A673 (cell line): ENCODE results near the gene ZNF91. TPM values are rescaled to one million over a fixed set of nuclear protein-coding genes. Genes with fewer than 3 reads are reported as not detected.
"Not testable (repeated sequence)": the region's sequence is repeated elsewhere in the genome, so short reads cannot be mapped to it uniquely, and the experiment has no call there.

Experiments
- BruUV-seq: library from RNA; stranded (reverse); fragments of 400-500 nt; replicated peaks from 2 replicates; lab custom pipeline; 2021; lab: Mats Ljungman, UMichigan
- CTCF ChIA-PET: fragments of 300-600 bp; sonication (Branson Sonifier 250); formaldehyde crosslinking; loops from one replicate; lab custom pipeline; 2022; ENCODE audit warnings: antibody characterized with exemption; lab: Charles Lee
- POLR2A ChIA-PET: fragments of 300-600 bp; sonication (Branson Sonifier 250); formaldehyde crosslinking; loops from one replicate; lab custom pipeline; 2022; ENCODE audit warnings: antibody characterized with exemption; ENCODE audit not compliant: low non-redundant PET; lab: Charles Lee
- DNase-seq: peaks from one replicate; pipeline ENCODE4 v3.0.0-alpha.2; 2015; ENCODE audit warnings: low spot score
- H3K27ac ChIP-seq: fragments of 200-600 bp; sonication (generic); 2 replicates; pipeline ENCODE4 v1.5.1; 2016; ENCODE audit warnings: mixed run types, low read depth, mild to moderate bottlenecking, mixed read lengths, antibody characterized with exemption, low read length; ENCODE audit not compliant: poor library complexity, severe bottlenecking
- H3K27me3 ChIP-seq: fragments of 200-600 bp; sonication (generic); replicated peaks from 2 replicates; pipeline ENCODE4 v1.6.1; 2017; ENCODE audit warnings: mixed run types, low read depth, mild to moderate bottlenecking, mixed read lengths, antibody characterized with exemption, low read length; ENCODE audit not compliant: insufficient read depth, poor library complexity
- H3K36me3 ChIP-seq: fragments of 200-600 bp; sonication (generic); 2 replicates; pipeline ENCODE4 v1.6.1; 2016; ENCODE audit warnings: mixed run types, mild to moderate bottlenecking, mixed read lengths, antibody characterized with exemption, low read length; ENCODE audit not compliant: insufficient read depth, poor library complexity, severe bottlenecking
- H3K4me1 ChIP-seq: fragments of 200-600 bp; sonication (generic); 2 replicates; pipeline ENCODE4 v1.6.1; 2017; ENCODE audit warnings: mixed run types, mild to moderate bottlenecking, mixed read lengths, antibody characterized with exemption, low read length; ENCODE audit not compliant: insufficient read depth, poor library complexity, severe bottlenecking
- H3K4me3 ChIP-seq: fragments of 200-600 bp; sonication (generic); 2 replicates; pipeline ENCODE4 v1.5.1; 2016; ENCODE audit warnings: low read depth, mixed run types, mild to moderate bottlenecking, mixed read lengths, low read length; ENCODE audit not compliant: poor library complexity, severe bottlenecking
- H3K9me3 ChIP-seq: fragments of 200-600 bp; sonication (generic); 2 replicates; pipeline ENCODE4 v1.6.1; 2016; ENCODE audit warnings: mixed run types, low read depth, mild to moderate bottlenecking, mixed read lengths, antibody characterized with exemption, low read length; ENCODE audit not compliant: poor library complexity, severe bottlenecking
- CTCF ChIP-seq: fragments of 300-800, 200-600 bp; sonication (generic); conservative IDR thresholded peaks from 2 replicates; pipeline ENCODE4 v1.5.1; 2017; ENCODE audit warnings: low read depth, mild to moderate bottlenecking, antibody characterized with exemption, low read length, moderate library complexity, mixed read lengths
- EZH2 ChIP-seq: fragments of 200-600 bp; sonication (generic); IDR thresholded peaks from 2 replicates; pipeline ENCODE4 v1.6.1; 2017; ENCODE audit warnings: borderline replicate concordance, low read depth, mild to moderate bottlenecking, mixed read lengths, antibody characterized with exemption, low read length; ENCODE audit not compliant: poor library complexity, severe bottlenecking
- intact Hi-C: fragments of 100-400 bp; cut with micrococcal nuclease; formaldehyde crosslinking; loops from one replicate; pipeline ENCODE4 v1.10.0; 2022; ENCODE audit not compliant: unreplicated experiment
- total RNA-seq: library from RNA; stranded (reverse); gene quantifications from 2 replicates; pipeline ENCODE4 v1.2.3, GENCODE V29; 2021

ZNF91 gene
- total RNA-seq, 1 experiment from 2014 or later = 8.9 TPM

DNA sequence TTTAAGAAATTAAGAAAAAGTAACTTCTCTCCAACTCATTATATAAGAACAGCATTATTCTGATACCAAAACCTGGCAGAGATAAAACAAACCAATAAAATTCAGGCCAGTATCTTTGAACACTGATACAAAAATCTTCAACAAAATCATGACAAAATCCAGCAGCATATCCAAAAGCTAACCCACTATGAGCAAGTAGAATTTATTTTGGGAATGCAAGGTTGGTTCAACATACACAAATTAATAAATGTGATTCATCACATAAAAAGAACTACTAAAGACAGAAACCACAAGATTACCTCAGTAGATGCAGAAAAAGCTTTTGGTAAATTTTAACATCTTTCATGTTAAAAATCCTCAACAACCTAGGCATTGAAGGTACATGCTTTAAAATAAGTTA, 12.3 kb downstream of the ZNF91 start:
- intact Hi-C loops = no loop called here
- H3K9me3 ChIP-seq = peaks cover 65% of the 10 kb centered on the region

DNA sequence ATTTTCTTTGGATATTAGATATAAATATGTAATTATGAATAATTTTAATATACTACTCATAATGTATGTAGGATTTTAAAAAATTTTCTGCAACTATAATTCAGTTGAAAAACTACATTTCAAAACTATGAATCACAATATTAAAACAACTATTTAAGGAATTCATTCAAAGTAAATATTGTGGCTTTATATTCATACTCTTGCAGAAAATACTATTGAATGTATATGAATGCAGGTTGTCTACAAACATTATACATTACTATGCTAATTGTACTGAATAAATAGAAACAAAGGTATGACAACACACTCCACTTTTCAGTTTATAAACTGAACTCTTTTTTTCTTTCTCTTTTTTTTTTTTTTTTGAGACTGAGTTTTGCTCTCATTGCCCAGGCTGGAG, 14.2 kb downstream of the ZNF91 start:
- DNase-seq = no peak
- intact Hi-C loops = no loop called here
- H3K9me3 ChIP-seq = peaks cover 78% of the 10 kb centered on the region
- H3K27ac ChIP-seq = no peak overlapping the region
- no peaks in the 10 kb centered on the region for H3K4me1 ChIP-seq
- no peak for TF ChIP-seq CTCF
- BruUV-seq = no TSS peak
- H3K4me3 ChIP-seq = no peak overlapping the region
- H3K36me3 ChIP-seq = peaks cover 3% of the 10 kb centered on the region
- no peaks in the 10 kb centered on the region for H3K27me3 ChIP-seq
- ChIA-PET POLR2A (no interaction called here), CTCF (no interaction called here)

More for the DNA sequence above, 12.3 kb downstream of the ZNF91 start:
- Histone ChIP-seq H3K27me3 (no peaks in the 10 kb centered on the region), H3K4me3 (no peak overlapping the region), H3K27ac (no peak overlapping the region), H3K4me1 (no peaks in the 10 kb centered on the region), H3K36me3 (peaks cover 3% of the 10 kb centered on the region)
- ChIA-PET CTCF (no interaction called here), POLR2A (no interaction called here)
- BruUV-seq = no TSS peak
- TF ChIP-seq CTCF = no peak
- no peak for TF ChIP-seq EZH2
- no peak for DNase-seq

GRCh38 chr19:23379671-23380070, 15.6 kb downstream of the ZNF91 start:
- H3K27ac ChIP-seq, H3K27me3 ChIP-seq, DNase-seq, CTCF ChIA-PET, H3K36me3 ChIP-seq, H3K4me3 ChIP-seq, POLR2A ChIA-PET, H3K4me1 ChIP-seq, intact Hi-C loops, BruUV-seq: not testable (repeated sequence)
- peaks cover 77% of the 10 kb centered on the region for H3K9me3 ChIP-seq

DNA sequence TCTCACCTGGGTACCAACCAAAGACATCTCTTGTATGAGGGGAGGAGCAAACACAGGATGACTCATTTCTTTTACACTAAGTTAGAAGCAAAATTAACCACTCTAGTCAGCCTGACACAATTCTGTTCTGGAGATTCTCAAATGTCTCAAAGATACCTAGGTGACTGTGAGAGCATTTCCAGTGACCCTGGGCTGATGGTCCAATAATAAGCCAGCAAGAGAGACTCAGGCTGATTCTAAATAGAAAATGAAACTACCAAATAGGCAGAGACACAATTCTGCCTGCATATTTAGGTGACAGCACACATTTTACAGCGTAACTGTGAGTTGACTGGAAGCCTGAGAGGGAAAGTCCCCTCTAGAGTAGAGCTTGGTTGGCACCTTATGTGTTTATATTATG, 16.3 kb downstream of the ZNF91 start:
- no TSS peak for BruUV-seq
- H3K9me3 ChIP-seq = peaks cover 74% of the 10 kb centered on the region

More for the DNA sequence above, 16.3 kb downstream of the ZNF91 start:
- Histone ChIP-seq H3K27me3 (no peaks in the 10 kb centered on the region), H3K4me3 (no peak overlapping the region), H3K36me3 (peaks cover 3% of the 10 kb centered on the region), H3K4me1 (no peaks in the 10 kb centered on the region), H3K27ac (no peak overlapping the region)
- ChIA-PET CTCF (no interaction called here), POLR2A (no interaction called here)
- intact Hi-C loops = no loop called here
- TF ChIP-seq EZH2 = no peak
- TF ChIP-seq CTCF = no peak
- DNase-seq = no peak
